Measurements from ENCODE around the gene ENTPD8.

GRCh38 chr9:137398561-137399468 lies 42.3 kb downstream of the ENTPD8 start:
- TF ChIP-seq CTCF (IDR thresholded peaks at IDR 0.05; ENCODE audit: insufficient read depth, low read length) = no peak
- no peak for TF ChIP-seq POLR2AphosphoS5 (IDR thresholded peaks at IDR 0.05; ENCODE audit: low read depth)
- TF ChIP-seq, protein P1, sequence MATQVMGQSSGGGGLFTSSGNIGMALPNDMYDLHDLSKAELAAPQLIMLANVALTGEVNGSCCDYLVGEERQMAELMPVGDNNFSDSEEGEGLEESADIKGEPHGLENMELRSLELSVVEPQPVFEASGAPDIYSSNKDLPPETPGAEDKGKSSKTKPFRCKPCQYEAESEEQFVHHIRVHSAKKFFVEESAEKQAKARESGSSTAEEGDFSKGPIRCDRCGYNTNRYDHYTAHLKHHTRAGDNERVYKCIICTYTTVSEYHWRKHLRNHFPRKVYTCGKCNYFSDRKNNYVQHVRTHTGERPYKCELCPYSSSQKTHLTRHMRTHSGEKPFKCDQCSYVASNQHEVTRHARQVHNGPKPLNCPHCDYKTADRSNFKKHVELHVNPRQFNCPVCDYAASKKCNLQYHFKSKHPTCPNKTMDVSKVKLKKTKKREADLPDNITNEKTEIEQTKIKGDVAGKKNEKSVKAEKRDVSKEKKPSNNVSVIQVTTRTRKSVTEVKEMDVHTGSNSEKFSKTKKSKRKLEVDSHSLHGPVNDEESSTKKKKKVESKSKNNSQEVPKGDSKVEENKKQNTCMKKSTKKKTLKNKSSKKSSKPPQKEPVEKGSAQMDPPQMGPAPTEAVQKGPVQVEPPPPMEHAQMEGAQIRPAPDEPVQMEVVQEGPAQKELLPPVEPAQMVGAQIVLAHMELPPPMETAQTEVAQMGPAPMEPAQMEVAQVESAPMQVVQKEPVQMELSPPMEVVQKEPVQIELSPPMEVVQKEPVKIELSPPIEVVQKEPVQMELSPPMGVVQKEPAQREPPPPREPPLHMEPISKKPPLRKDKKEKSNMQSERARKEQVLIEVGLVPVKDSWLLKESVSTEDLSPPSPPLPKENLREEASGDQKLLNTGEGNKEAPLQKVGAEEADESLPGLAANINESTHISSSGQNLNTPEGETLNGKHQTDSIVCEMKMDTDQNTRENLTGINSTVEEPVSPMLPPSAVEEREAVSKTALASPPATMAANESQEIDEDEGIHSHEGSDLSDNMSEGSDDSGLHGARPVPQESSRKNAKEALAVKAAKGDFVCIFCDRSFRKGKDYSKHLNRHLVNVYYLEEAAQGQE (IDR thresholded peaks at IDR 0.05; ENCODE audit: insufficient replicate concordance, low read depth) = no peak
- no peak for TF ChIP-seq GABPA (IDR thresholded peaks at IDR 0.05; ENCODE audit: low read depth)
- no peak for TF ChIP-seq SPI1 (IDR thresholded peaks at IDR 0.05; ENCODE audit: borderline replicate concordance, low read depth)
